ENCODE data around the gene APOB.

- TF ChIP-seq CTCF (conservative IDR thresholded peaks at IDR 0.05) (no peak), ZFX (IDR thresholded peaks at IDR 0.05) (no peak)
These were observed 12.3 kb upstream of the APOB start for GRCh38 chr2:21055879-21056790.

All from C4-2B (cell line).